GM12892 (cell line): Measurements from ENCODE around the gene SIPA1L3.

Experiments used
- POLR2A ChIP-seq: IDR thresholded peaks from 2 replicates; pipeline ENCODE4 v1.6.1; 2011; ENCODE audit warnings: low read depth, low read length, control low read depth
- POLR2AphosphoS5 ChIP-seq: IDR thresholded peaks from 2 replicates; pipeline ENCODE4 v1.6.1; 2011; ENCODE audit warnings: low read depth, low read length, control low read depth

DNA sequence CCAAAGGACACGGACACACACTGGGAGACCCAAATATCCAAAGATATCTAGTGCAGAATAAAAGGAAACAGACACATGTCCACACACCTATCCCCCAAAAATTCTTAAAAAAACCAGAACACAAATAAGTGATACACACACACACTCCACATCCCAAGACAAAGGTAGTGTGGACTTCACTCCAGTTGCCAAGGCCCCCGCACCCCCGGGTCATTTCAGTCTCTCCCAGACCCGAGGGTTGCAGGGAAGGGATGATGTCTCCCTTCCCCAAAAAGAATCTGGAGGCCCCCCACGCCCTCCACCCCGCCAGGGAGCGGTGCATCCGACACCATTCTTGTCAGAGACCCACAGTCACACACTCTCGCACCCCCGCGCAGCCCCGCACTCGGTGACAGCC is 316.6 kb downstream of the SIPA1L3 start:
- TF ChIP-seq POLR2AphosphoS5 (no peak), POLR2A (no peak)
